ENCODE data around the gene ALOX12.
"Not testable (repeated sequence)": the region's sequence is repeated elsewhere in the genome, so short reads cannot be mapped to it uniquely, and the experiment has no call there.

ALOX12 gene

GRCh38 chr17:6995500-6996255, at the start of gene ALOX12:
Gene ALOX12 (plus strand): TSS chr17:6996049. CDS start chr17:6996118, 69 bp downstream.
- no peak for DNase-seq

GRCh38 chr17:6947745-6948144, 48.1 kb upstream of the ALOX12 start:
- DNase-seq, result no peak

- DNase-seq, result no peak
These were observed 47.3 kb upstream of the ALOX12 start for GRCh38 chr17:6948562-6948961.

- no peak for DNase-seq
These were observed 46.9 kb upstream of the ALOX12 start for GRCh38 chr17:6948976-6949375.

- not testable (repeated sequence) for DNase-seq
These were observed 44.9 kb upstream of the ALOX12 start for GRCh38 chr17:6950938-6951337.

GRCh38 chr17:6953689-6954088, 42.2 kb upstream of the ALOX12 start:
- DNase-seq, result no peak

GRCh38 chr17:6959700-6960099, 36.1 kb upstream of the ALOX12 start:
- DNase-seq, result no peak

GRCh38 chr17:6969323-6969726, 26.5 kb upstream of the ALOX12 start:
- no peak for DNase-seq

GRCh38 chr17:6970992-6971391, 24.9 kb upstream of the ALOX12 start:
- no peak for DNase-seq

- not testable (repeated sequence) for DNase-seq
These were observed 16.4 kb upstream of the ALOX12 start for GRCh38 chr17:6979440-6979839.

- no peak for DNase-seq
These were observed 14.4 kb upstream of the ALOX12 start for GRCh38 chr17:6981426-6981825.

GRCh38 chr17:6985266-6985665, 10.6 kb upstream of the ALOX12 start:
- DNase-seq, result no peak

GRCh38 chr17:6986676-6987075, 9.2 kb upstream of the ALOX12 start:
- DNase-seq, result no peak

GRCh38 chr17:6989779-6990178, 6.1 kb upstream of the ALOX12 start:
- no peak for DNase-seq

GRCh38 chr17:6993613-6994056, 2.2 kb upstream of the ALOX12 start:
- not testable (repeated sequence) for DNase-seq

GRCh38 chr17:6994118-6994598, 1.7 kb upstream of the ALOX12 start:
- DNase-seq, result no peak

- no peak for DNase-seq
These were observed 1.1 kb upstream of the ALOX12 start for GRCh38 chr17:6994666-6995256.

GRCh38 chr17:6996256-6997011, 585 bp downstream of the ALOX12 start:
- DNase-seq, result no peak

GRCh38 chr17:6997171-6997570, 1.3 kb downstream of the ALOX12 start:
- DNase-seq, result no peak

- DNase-seq, result no peak
These were observed 3.1 kb downstream of the ALOX12 start for GRCh38 chr17:6998855-6999508.

GRCh38 chr17:7001318-7001961, 5.6 kb downstream of the ALOX12 start:
- DNase-seq, result peak; percentile 13

GRCh38 chr17:7002288-7003047, 6.6 kb downstream of the ALOX12 start:
- no peak for DNase-seq
